Neural progenitor cell (in vitro differentiated cells): ENCODE data around the gene ECE2. TPM values are rescaled to one million over a fixed set of nuclear protein-coding genes. Genes with fewer than 3 reads are reported as not detected.

Experiments used
- DNase-seq: peaks from one replicate; pipeline ENCODE4 v3.0.0-alpha.2; 2016; ENCODE audit warnings: low spot score
- H2AFZ ChIP-seq: fragments of 200-600 bp; sonication (generic); replicated peaks from 2 replicates; pipeline ENCODE4 v1.6.1; 2016; ENCODE audit warnings: antibody characterized with exemption
- H3F3A ChIP-seq: fragments of 200-600 bp; sonication (generic); 2 replicates; pipeline ENCODE4 v1.6.1; 2016; ENCODE audit warnings: antibody characterized with exemption, low read depth
- H3K27ac ChIP-seq: fragments of 200-600 bp; sonication (generic); 2 replicates; pipeline ENCODE4 v1.5.1; 2016; ENCODE audit warnings: mild to moderate bottlenecking
- H3K27me3 ChIP-seq: fragments of 200-600 bp; sonication (generic); 2 replicates; pipeline ENCODE4 v1.6.1; 2016; ENCODE audit warnings: mild to moderate bottlenecking, moderate library complexity
- H3K36me3 ChIP-seq: fragments of 200-600 bp; sonication (generic); 2 replicates; pipeline ENCODE4 v1.5.1; 2016
- H3K4me1 ChIP-seq: fragments of 200-600 bp; sonication (generic); 2 replicates; pipeline ENCODE4 v1.6.1; 2016; ENCODE audit warnings: mixed run types
- H3K4me2 ChIP-seq: fragments of 200-600 bp; sonication (generic); 2 replicates; pipeline ENCODE4 v1.6.1; 2016
- H3K4me3 ChIP-seq: fragments of 200-600 bp; sonication (generic); 2 replicates; pipeline ENCODE4 v1.5.1; 2016
- H3K79me2 ChIP-seq: fragments of 200-600 bp; sonication (generic); 2 replicates; pipeline ENCODE4 v1.6.1; 2016; ENCODE audit warnings: low read depth
- H3K9ac ChIP-seq: fragments of 200-600 bp; sonication (generic); 2 replicates; pipeline ENCODE4 v1.6.1; 2016
- H3K9me3 ChIP-seq: fragments of 200-600 bp; sonication (generic); 2 replicates; pipeline ENCODE4 v1.5.1; 2016; ENCODE audit warnings: low read depth
- H4K20me1 ChIP-seq: fragments of 200-600 bp; sonication (generic); 2 replicates; pipeline ENCODE4 v1.6.1; 2016; ENCODE audit warnings: low read depth
- H3K27ac Mint-ChIP-seq: 3 replicates; pipeline ENCODE4 v1.8.0; 2021; ENCODE audit warnings: mixed read lengths
- H3K27me3 Mint-ChIP-seq: 2 replicates; pipeline ENCODE4 v1.8.0; 2022; ENCODE audit warnings: low read depth, mild to moderate bottlenecking, inconsistent platforms, moderate library complexity, mixed read lengths; ENCODE audit not compliant: insufficient read depth
- H3K36me3 Mint-ChIP-seq: 3 replicates; pipeline ENCODE4 v1.8.0; 2021; ENCODE audit warnings: mixed read lengths
- H3K4me1 Mint-ChIP-seq: 3 replicates; pipeline ENCODE4 v1.8.0; 2021; ENCODE audit warnings: mixed read lengths
- H3K4me3 Mint-ChIP-seq: 3 replicates; pipeline ENCODE4 v1.8.0; 2021; ENCODE audit warnings: mild to moderate bottlenecking, moderate library complexity, mixed read lengths
- H3K9me3 Mint-ChIP-seq: 3 replicates; pipeline ENCODE4 v1.8.0; 2020; ENCODE audit warnings: mixed read lengths
- EZH2 ChIP-seq: fragments of 200-600 bp; sonication (generic); IDR thresholded peaks from 2 replicates; pipeline ENCODE4 v1.6.1; 2017; ENCODE audit warnings: antibody characterized with exemption, mild to moderate bottlenecking, moderate library complexity
- EZH2phosphoT487 ChIP-seq: fragments of 200-600 bp; sonication (generic); IDR thresholded peaks from 2 replicates; pipeline ENCODE4 v1.6.1; 2017; ENCODE audit warnings: antibody characterized with exemption
- total RNA-seq: library from RNA; depleted of rRNA; stranded (reverse); fragments of >200 nt; gene quantifications from 2 replicates; pipeline ENCODE4 v1.2.3, GENCODE V29; 2015; ENCODE audit warnings: low replicate concordance
- TF ChIP-seq, protein P1 (sequence below): fragments of 200-600 bp; sonication (generic); IDR thresholded peaks from 2 replicates; pipeline ENCODE4 v1.5.1; 2017; ENCODE audit warnings: antibody characterized with exemption, mild to moderate bottlenecking

The ECE2 gene
- total RNA-seq, 1 donor from 2014 or later: not detected

DNA sequence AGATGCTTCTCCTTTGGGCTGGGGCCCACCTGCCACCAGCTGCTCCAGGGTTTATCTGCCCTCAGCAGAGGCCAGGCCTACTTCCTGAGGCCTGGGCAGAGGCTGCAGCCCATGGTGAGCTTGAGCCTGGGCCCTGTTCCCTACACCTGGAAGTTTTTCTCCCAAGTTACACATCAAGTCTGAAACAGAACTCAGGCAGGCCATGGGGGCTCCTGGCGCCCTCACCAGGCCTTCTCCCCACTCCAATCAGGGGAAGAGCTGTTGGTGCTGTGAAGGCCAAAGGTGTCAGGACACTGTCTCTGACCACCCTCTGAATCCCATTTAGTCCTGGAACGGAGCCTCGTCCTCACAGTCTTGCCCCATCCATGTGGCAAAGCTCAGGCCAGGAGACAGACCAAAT lies 39.2 kb upstream of the ECE2 start:
- Mint-ChIP-seq H3K4me1 (no peaks in the 10 kb centered on the region), H3K27me3 (peaks cover 28% of the 10 kb centered on the region), H3K4me3 (no peak overlapping the region), H3K36me3 (no peaks in the 10 kb centered on the region), H3K9me3 (peaks cover 2% of the 10 kb centered on the region), H3K27ac (no peak overlapping the region)
- Histone ChIP-seq H3K9ac (no peak overlapping the region), H3K9me3 (no peaks in the 10 kb centered on the region), H3K27ac (no peak overlapping the region), H3K4me2 (no peak overlapping the region), H3K27me3 (peaks cover 30% of the 10 kb centered on the region), H3K79me2 (no peaks in the 10 kb centered on the region), H4K20me1 (peaks cover 26% of the 10 kb centered on the region), H3F3A (peaks cover 5% of the 10 kb centered on the region), H3K4me3 (no peak overlapping the region), H3K36me3 (no peaks in the 10 kb centered on the region), H2AFZ (no peak overlapping the region), H3K4me1 (no peaks in the 10 kb centered on the region)
- DNase-seq: no peak
- TF ChIP-seq, protein P1, sequence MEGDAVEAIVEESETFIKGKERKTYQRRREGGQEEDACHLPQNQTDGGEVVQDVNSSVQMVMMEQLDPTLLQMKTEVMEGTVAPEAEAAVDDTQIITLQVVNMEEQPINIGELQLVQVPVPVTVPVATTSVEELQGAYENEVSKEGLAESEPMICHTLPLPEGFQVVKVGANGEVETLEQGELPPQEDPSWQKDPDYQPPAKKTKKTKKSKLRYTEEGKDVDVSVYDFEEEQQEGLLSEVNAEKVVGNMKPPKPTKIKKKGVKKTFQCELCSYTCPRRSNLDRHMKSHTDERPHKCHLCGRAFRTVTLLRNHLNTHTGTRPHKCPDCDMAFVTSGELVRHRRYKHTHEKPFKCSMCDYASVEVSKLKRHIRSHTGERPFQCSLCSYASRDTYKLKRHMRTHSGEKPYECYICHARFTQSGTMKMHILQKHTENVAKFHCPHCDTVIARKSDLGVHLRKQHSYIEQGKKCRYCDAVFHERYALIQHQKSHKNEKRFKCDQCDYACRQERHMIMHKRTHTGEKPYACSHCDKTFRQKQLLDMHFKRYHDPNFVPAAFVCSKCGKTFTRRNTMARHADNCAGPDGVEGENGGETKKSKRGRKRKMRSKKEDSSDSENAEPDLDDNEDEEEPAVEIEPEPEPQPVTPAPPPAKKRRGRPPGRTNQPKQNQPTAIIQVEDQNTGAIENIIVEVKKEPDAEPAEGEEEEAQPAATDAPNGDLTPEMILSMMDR: no peak
- TF ChIP-seq EZH2 (no peak), EZH2phosphoT487 (no peak)

DNA sequence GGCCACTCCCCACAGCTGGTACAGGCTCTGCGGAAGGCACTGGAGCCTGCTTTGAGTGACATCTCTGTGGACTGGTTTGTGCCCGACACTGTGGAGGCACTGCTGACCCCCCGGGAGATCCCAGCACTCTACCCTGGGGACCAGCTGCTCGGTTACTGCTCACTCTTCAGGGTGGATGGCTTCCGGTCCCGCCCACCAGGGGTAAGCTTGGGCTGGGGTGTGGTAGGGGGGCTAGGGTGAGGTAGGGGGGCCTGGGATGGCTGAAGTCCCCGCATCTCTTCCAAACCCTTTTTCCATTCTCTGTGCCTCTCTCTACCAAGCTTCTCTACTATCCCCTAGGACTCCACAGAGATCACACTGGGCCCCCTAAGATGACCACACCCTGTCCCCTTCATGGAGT lies 38.6 kb upstream of the ECE2 start:
- Histone ChIP-seq H3K9ac (no peak overlapping the region), H3K36me3 (no peaks in the 10 kb centered on the region), H2AFZ (no peak overlapping the region), H3F3A (peaks cover 5% of the 10 kb centered on the region), H3K4me1 (no peaks in the 10 kb centered on the region), H3K9me3 (no peaks in the 10 kb centered on the region), H3K79me2 (no peaks in the 10 kb centered on the region), H3K4me3 (no peak overlapping the region), H3K4me2 (no peak overlapping the region), H3K27me3 (peaks cover 25% of the 10 kb centered on the region), H4K20me1 (peaks cover 27% of the 10 kb centered on the region), H3K27ac (no peak overlapping the region)
- Mint-ChIP-seq H3K27me3 (peaks cover 24% of the 10 kb centered on the region), H3K36me3 (no peaks in the 10 kb centered on the region), H3K4me3 (no peak overlapping the region), H3K4me1 (no peaks in the 10 kb centered on the region), H3K27ac (no peak overlapping the region), H3K9me3 (peaks cover 2% of the 10 kb centered on the region)
- no peak for DNase-seq
- TF ChIP-seq EZH2 (no peak), EZH2phosphoT487 (no peak)
- TF ChIP-seq, protein P1: no peak

DNA sequence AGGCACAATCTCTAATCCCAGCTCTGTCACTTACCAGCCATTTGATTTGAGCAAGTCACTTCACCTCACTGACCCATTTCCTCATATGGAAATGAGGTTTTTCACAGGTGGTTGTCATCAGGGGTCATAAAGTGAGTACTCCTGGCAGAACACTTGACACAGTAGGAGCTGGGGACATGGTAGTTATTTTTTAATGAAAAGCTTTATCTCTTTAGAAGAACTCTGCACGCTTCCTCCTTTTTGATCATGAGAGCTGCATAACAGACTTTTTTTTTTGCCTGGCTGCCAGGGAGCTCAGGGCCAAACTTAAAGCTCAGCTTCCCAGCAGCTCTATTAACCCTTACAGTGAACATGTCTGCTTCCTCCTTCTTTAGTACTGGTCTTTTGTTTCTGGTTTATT lies 38.0 kb upstream of the ECE2 start:
- H3K4me1 Mint-ChIP-seq: no peaks in the 10 kb centered on the region
- no peaks in the 10 kb centered on the region for H3K36me3 Mint-ChIP-seq
- H3K9me3 Mint-ChIP-seq: no peaks in the 10 kb centered on the region
- DNase-seq: no peak
- Histone ChIP-seq H3K36me3 (no peaks in the 10 kb centered on the region), H3K9me3 (no peaks in the 10 kb centered on the region), H3K79me2 (no peaks in the 10 kb centered on the region), H3K27ac (no peak overlapping the region), H3K4me3 (no peak overlapping the region), H4K20me1 (peaks cover 28% of the 10 kb centered on the region), H3F3A (peaks cover 5% of the 10 kb centered on the region), H3K4me1 (no peaks in the 10 kb centered on the region), H3K27me3 (peaks cover 19% of the 10 kb centered on the region), H3K4me2 (no peak overlapping the region), H3K9ac (no peak overlapping the region), H2AFZ (no peak overlapping the region)
- no peak overlapping the region for H3K4me3 Mint-ChIP-seq
- TF ChIP-seq, protein P1: no peak
- TF ChIP-seq EZH2phosphoT487: no peak
- TF ChIP-seq EZH2: no peak
- H3K27me3 Mint-ChIP-seq: peaks cover 18% of the 10 kb centered on the region
- no peak overlapping the region for H3K27ac Mint-ChIP-seq
